ENCODE measurements around the gene SPATA7. TPM values are rescaled to one million over a fixed set of nuclear protein-coding genes. Genes with fewer than 3 reads are reported as not detected.
"Not testable (repeated sequence)": the region's sequence is repeated elsewhere in the genome, so short reads cannot be mapped to it uniquely, and the experiment has no call there.

Gene SPATA7
- total RNA-seq, 1 experiment from 2014 or later, result 5.3 TPM

- no peak overlapping the region for H3K27ac Mint-ChIP-seq
- DNase-seq, result no peak
Observed at GRCh38 chr14:88380405-88380804, 5.1 kb upstream of the SPATA7 start.

GRCh38 chr14:88381634-88382033 is 3.8 kb upstream of the SPATA7 start:
- H3K4ac ChIP-seq (ENCODE audit: low read depth, low read length); H2BK20ac ChIP-seq (ENCODE audit: low read depth, low read length, poor library complexity, severe bottlenecking); H4K8ac ChIP-seq (replicated peaks; ENCODE audit: insufficient read length, low read depth, low read length); H2BK120ac ChIP-seq (ENCODE audit: low read depth, low read length, poor library complexity, severe bottlenecking); H2BK12ac ChIP-seq (ENCODE audit: insufficient read length, low read depth, low read length); H3K9me3 Mint-ChIP-seq; H3K9me3 ChIP-seq (ENCODE audit: control insufficient read depth, low read depth, low read length); H3K23me2 ChIP-seq (ENCODE audit: insufficient read length, low read depth, low read length, poor library complexity, severe bottlenecking); H2AFZ ChIP-seq (ENCODE audit: low read length); H3K36me3 Mint-ChIP-seq (ENCODE audit: insufficient read depth in 1 of 3, low read depth in 3 of 3); H3K4me2 ChIP-seq (ENCODE audit: insufficient read depth, insufficient read length, low read length); H3K56ac ChIP-seq (ENCODE audit: insufficient read length, low read depth, low read length); H3K27me3 ChIP-seq (ENCODE audit: insufficient read depth, low read length); H3K4me3 Mint-ChIP-seq; H3K4me1 ChIP-seq (ENCODE audit: insufficient read depth, low read length); H3K14ac ChIP-seq (ENCODE audit: insufficient read depth, low read length); H2BK5ac ChIP-seq (ENCODE audit: insufficient read length, low read length); H3K27me3 Mint-ChIP-seq (ENCODE audit: low read depth); H4K20me1 ChIP-seq (ENCODE audit: control insufficient read depth, insufficient read depth, insufficient read length); DNase-seq; H2BK15ac ChIP-seq (ENCODE audit: low read depth, low read length); H3K79me1 ChIP-seq (ENCODE audit: insufficient read depth, low read depth, low read length, poor library complexity, severe bottlenecking); H3T11ph ChIP-seq (ENCODE audit: low read length); H3K27ac Mint-ChIP-seq; H4K5ac ChIP-seq (ENCODE audit: insufficient read length, low read depth, low read length); H3K79me2 ChIP-seq (ENCODE audit: insufficient read depth, low read length); H3K18ac ChIP-seq (ENCODE audit: insufficient read length, low read depth, low read length); H3K9ac ChIP-seq (ENCODE audit: extremely low read depth, insufficient read length, low read length); H3K27ac ChIP-seq (ENCODE audit: insufficient read length, low read depth, low read length); H4K91ac ChIP-seq (ENCODE audit: insufficient read length, low read depth, low read length); H3K23ac ChIP-seq (ENCODE audit: insufficient read length, low read depth, low read length); H2AK5ac ChIP-seq (ENCODE audit: insufficient read length, low read length): not testable (repeated sequence)
- WGBS (ENCODE audit: extremely low coverage, insufficient read length, low lambda C conversion rate), result no CpG with 5 or more reads among the region's 12 CpGs
- peaks cover 23 to 26% of the 10 kb centered on the region in 2 experiments for H3K4me1 Mint-ChIP-seq

More at GRCh38 chr14:88380405-88380804, 5.1 kb upstream of the SPATA7 start:
- Histone ChIP-seq H2BK120ac (ENCODE audit: low read depth, low read length, poor library complexity, severe bottlenecking) (no peak overlapping the region), H2AK5ac (ENCODE audit: insufficient read length, low read length) (no peak overlapping the region), H3K18ac (ENCODE audit: insufficient read length, low read depth, low read length) (no peak overlapping the region), H3K4me2 (ENCODE audit: insufficient read depth, insufficient read length, low read length) (no peak overlapping the region), H4K8ac (replicated peaks; ENCODE audit: insufficient read length, low read depth, low read length) (no peak overlapping the region), H2BK15ac (ENCODE audit: low read depth, low read length) (no peak overlapping the region), H3K14ac (ENCODE audit: insufficient read depth, low read length) (no peak overlapping the region), H3K4me1 (ENCODE audit: insufficient read depth, low read length) (no peaks in the 10 kb centered on the region; the same call in 1 of the 2 replicates), H3K27ac (ENCODE audit: insufficient read length, low read depth, low read length) (no peak overlapping the region), H2BK20ac (ENCODE audit: low read depth, low read length, poor library complexity, severe bottlenecking) (no peak overlapping the region), H3K56ac (ENCODE audit: insufficient read length, low read depth, low read length) (no peak overlapping the region), H3K9me3 (ENCODE audit: control insufficient read depth, low read depth, low read length) (no peaks in the 10 kb centered on the region), H2BK5ac (ENCODE audit: insufficient read length, low read length) (no peak overlapping the region), H3K79me1 (ENCODE audit: insufficient read depth, low read depth, low read length, poor library complexity, severe bottlenecking) (no peaks in the 10 kb centered on the region), H3K23ac (ENCODE audit: insufficient read length, low read depth, low read length) (no peak overlapping the region), H3K79me2 (ENCODE audit: insufficient read depth, low read length) (no peaks in the 10 kb centered on the region), H3K4ac (ENCODE audit: low read depth, low read length) (no peak overlapping the region), H2BK12ac (ENCODE audit: insufficient read length, low read depth, low read length) (no peak overlapping the region), H3K9ac (ENCODE audit: extremely low read depth, insufficient read length, low read length) (no peak overlapping the region), H4K5ac (ENCODE audit: insufficient read length, low read depth, low read length) (no peak overlapping the region), H3K27me3 (ENCODE audit: insufficient read depth, low read length) (no peaks in the 10 kb centered on the region), H3K23me2 (ENCODE audit: insufficient read length, low read depth, low read length, poor library complexity, severe bottlenecking) (no peaks in the 10 kb centered on the region), H4K91ac (ENCODE audit: insufficient read length, low read depth, low read length) (no peak overlapping the region), H2AFZ (ENCODE audit: low read length) (peak overlapping the region; percentile 9), H4K20me1 (ENCODE audit: control insufficient read depth, insufficient read depth, insufficient read length) (no peaks in the 10 kb centered on the region), H3T11ph (ENCODE audit: low read length) (no peak overlapping the region)
- WGBS (ENCODE audit: extremely low coverage, insufficient read length, low lambda C conversion rate), result no CpG with 5 or more reads among the region's 3 CpGs
- Mint-ChIP-seq H3K27me3 (ENCODE audit: low read depth) (peaks cover 6% of the 10 kb centered on the region), H3K4me3 (no peak overlapping the region), H3K36me3 (ENCODE audit: insufficient read depth in 1 of 3, low read depth in 3 of 3) (no peaks in the 10 kb centered on the region; a peak in 2 of 7 replicates), H3K4me1 (peaks cover 16 to 19% of the 10 kb centered on the region in 2 experiments), H3K9me3 (peaks cover 6 to 9% of the 10 kb centered on the region in 2 experiments)
- peak; percentile 32; the same call in 1 of the 3 replicates for TF ChIP-seq CTCF (conservative IDR thresholded peaks at IDR 0.05)

Data from H9 (cell line).